GM18909 (cell line): ENCODE measurements around the gene DDIAS.
A peak's percentile ranks its signal among the peaks of the same experiment; 100 is the strongest.
"Not testable (repeated sequence)": the region's sequence is repeated elsewhere in the genome, so short reads cannot be mapped to it uniquely, and the experiment has no call there.

ENCODE experiments used
- ATAC-seq: cut with Tn5 transposase; IDR thresholded peaks from one replicate; pipeline ENCODE4 v1.9.1; 2021; ENCODE audit warnings: mild to moderate bottlenecking; ENCODE audit not compliant: unreplicated experiment, poor library complexity

The DDIAS gene

GRCh38 chr11:82920227-82920626 lies 18.7 kb downstream of the DDIAS start:
- ATAC-seq, result not testable (repeated sequence)

DNA sequence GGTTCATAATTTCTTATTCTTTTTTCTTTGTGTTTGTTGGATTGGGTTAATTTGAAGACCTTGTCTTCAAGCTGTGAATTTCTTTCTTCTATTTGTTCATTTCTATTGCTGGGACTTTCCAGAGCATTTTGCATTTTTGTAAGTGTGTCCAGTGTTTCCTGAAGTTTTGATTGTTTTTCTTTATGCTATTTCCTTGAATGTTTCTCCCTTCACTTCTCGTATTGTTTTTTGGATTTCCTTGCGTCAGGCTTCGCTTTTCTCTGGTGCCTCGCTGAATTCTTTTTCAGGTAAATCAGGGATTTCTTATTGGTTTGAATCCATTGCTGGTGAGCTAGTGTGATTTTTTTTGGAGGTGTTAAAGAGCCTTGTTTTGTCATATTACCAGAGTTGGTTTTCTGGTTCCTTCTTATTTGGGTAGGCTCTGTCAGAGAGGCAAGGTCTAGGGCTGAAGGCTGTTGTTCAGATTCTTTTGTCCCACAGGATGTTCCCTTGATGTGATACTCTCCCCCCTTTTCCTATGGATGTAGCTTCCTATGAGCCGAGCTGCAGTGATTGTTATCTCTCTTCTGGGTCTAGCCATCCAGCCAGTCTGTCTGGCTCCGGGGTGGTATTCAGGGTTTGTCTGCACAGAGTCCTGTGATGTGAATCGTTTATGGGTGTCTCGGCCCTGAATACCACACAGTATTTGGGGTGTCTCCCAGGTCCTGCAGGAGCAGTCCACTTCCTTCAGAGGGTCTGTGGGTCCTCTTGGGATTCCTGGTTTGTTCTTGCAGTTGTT lies 21.0 kb downstream of the DDIAS start:
- ATAC-seq, result not testable (repeated sequence)

DNA sequence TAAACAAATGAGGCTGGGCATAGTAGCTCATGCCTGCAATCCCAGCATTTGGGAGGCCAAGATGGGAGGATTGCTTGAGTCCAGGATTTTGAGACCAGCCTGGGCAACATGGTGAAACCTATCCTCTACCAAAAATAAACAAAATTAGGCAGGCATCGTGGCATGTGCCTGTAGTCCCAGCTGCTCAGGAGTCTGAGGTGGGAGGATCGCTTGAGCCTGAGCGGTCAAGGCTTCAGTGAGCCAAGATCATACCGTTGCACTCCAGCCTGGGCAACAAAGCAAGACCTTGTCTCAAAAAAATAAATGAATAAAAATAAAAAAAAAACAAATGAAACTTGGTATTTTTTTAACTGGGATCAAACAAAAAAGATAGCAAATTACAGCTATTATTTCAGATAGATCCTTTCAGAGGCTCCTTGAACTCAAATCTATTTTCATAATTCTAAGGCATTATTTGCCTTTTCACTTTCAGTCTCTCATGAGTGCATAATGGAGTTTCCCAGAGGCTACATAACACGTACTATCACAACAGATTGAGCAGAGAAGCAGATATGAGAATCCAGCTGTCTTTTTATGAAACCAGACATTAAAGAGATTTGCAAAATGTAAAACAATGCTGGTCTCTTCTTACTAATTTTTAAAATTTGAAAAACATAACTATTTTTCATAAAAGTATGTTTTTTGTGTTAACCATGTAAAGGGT lies 23.1 kb downstream of the DDIAS start:
- ATAC-seq, result peak; percentile 39

DNA sequence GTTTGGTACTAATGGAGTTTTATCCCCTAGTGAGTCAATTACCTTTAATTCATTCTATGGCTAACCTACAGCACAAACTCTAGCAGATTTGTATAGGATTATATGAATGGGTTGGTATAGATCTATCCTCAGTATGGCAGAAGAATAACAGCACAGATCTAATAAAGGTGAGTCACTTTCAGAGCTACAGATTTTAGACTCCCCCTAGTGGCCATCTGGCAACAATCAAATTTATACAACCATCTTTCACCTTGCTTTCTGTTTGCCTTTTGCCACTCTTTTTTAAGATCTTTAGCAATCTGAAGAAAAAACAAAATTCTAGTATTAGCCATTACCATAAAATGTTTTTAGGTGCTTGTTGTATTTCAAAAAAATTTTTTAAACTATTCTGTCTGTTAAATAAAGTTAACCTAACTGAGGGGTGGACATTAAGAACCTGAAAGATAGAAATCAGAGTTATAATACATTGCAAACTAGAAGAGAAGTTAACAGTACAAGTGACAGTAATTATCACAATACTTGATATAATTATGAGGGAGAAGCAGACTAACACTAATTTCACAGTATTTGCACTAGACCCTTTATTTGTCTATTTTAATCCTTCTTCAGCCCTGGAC lies 25.8 kb downstream of the DDIAS start:
- peak; percentile 87 for ATAC-seq

DNA sequence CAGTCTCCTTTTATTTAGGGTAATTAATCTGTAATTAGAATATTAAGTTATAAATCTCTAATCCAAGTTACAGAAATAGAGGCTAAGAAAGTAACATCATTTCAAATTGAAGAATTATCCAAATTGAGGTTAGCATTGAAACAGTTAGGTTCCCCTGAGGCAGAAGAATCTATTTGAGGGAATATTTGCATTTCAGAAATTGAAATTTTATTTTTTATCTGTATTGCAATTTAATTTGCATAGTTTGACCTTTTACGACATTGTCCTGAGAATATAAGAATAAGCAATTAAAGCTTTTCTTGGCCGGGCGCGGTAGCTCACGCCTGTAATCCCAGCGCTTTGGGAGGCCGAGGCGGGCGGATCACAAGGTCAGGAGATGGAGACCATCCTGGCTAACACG lies 27.6 kb downstream of the DDIAS start:
- ATAC-seq, result no peak

DNA sequence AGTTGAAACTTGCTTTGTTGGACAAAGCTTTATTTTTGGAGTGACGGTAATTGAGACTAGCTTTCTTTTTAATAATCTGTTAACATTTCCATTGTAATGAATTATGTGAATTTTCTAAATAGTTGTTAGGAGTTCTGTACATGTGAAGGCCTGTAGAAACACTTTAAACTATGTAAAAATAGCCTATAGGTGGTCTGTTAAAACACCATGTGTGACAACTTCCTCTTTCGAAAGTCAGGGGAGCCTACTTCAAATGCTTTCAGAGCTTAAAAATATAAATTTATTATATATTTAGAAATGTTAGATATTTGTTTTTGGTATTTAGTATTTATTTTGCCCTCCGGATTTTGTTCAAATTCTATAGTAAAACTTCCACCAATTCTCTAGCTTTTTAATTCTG lies 28.7 kb downstream of the DDIAS start:
- ATAC-seq, result no peak

- ATAC-seq, result no peak
Measured at GRCh38 chr11:82930734-82931133, 29.2 kb downstream of the DDIAS start.

- no peak for ATAC-seq
Measured at GRCh38 chr11:82932564-82932963, 31.0 kb downstream of the DDIAS start.

DNA sequence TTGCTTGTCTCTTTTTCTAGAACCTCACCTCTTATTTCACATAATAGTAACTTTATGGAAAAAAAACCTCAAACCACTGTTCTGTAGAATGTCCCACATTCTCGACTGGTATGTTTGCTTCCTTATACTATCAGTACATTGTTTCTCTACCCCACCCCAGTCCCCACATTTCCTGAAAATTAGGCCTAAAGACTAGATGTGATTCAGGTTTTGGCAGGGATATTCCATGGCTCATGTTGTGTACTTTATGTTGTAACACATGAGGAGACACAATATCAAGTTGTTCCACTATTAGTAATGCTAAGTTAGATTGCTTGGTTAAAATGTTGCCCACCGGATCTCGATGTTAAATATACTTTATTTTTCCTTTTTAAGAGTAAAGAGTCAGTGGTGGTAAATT lies 34.7 kb downstream of the DDIAS start:
- ATAC-seq, result no peak

- no peak for ATAC-seq
Measured at GRCh38 chr11:82937554-82937953, 36.0 kb downstream of the DDIAS start.

- ATAC-seq, result no peak
Measured at GRCh38 chr11:82939456-82939855, 37.9 kb downstream of the DDIAS start.

GRCh38 chr11:82942376-82942775 lies 40.8 kb downstream of the DDIAS start:
- ATAC-seq, result no peak

DNA sequence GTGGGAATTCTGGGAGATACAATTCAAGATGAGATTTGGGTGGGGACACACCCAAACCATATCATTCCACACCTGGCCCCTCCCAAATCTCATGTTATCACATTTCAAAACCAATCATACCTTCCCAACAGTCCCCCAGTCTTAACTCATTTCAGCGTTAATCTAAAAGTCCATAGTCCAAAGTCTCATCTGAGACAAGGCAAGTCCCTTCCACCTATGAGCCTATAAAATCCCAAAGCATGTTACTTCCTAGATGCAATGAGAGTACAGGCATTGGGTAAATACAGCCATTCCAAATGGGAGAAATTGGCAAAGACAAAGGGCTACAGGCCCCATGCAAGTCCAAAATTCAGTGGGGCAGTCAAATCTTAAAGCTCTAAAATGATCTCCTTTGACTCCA lies 41.9 kb downstream of the DDIAS start:
- ATAC-seq, result not testable (repeated sequence)

DNA sequence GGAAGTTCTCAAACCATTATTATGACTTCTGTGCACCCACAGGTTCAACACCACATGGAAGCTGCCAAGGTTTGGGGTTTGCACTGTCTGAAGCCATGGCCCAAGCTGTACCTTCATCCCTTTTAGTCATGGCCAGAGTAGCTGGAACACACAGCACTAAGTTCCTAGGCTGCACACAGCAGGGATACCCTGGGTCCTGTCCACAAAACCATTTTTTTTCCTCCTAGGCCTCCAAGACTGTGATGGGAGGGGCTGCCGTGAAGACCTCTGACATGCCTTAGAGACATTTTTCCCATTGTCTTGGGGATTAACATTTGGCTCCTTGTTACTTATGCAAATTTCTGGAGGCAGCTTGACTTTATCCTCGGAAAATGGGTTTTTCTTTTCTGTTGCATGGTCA lies 42.7 kb downstream of the DDIAS start:
- ATAC-seq, result no peak

GRCh38 chr11:82945041-82945440 lies 43.5 kb downstream of the DDIAS start:
- not testable (repeated sequence) for ATAC-seq

- ATAC-seq, result no peak
Measured at GRCh38 chr11:82945682-82946081, 44.1 kb downstream of the DDIAS start.

DNA sequence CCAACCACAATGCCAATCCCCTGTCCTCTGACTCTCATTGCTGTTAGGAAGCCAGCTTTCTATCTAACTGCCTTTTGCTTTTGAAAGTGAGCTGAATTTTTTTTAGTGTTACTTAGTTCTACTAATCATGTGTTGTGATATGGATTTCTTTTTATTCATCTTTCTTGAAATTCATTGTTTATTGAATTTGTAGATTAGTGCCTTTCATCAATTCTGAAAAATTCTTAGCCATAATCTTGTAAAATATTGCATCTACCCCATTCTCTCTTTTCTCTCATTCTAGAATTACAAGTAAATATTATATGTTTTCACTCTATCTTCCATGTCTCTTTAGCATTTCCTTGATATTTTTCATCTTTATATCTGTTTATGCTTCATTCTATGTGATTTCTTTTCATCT lies 47.8 kb downstream of the DDIAS start:
- ATAC-seq, result no peak

- ATAC-seq, result not testable (repeated sequence)
Measured at GRCh38 chr11:82950502-82950901, 49.0 kb downstream of the DDIAS start.

GRCh38 chr11:82955736-82956453 lies 54.4 kb downstream of the DDIAS start:
- not testable (repeated sequence) for ATAC-seq

GRCh38 chr11:82959987-82960778 lies 58.6 kb downstream of the DDIAS start:
- peak; percentile 89 for ATAC-seq
